Fibroblast of villous mesenchyme (primary cell): ENCODE measurements around the gene RSPO3. TPM values are rescaled to one million over a fixed set of nuclear protein-coding genes. Genes with fewer than 3 reads are reported as not detected.

Experiments
- DNase-seq: peaks from one replicate; pipeline ENCODE4 v3.0.0-alpha.2; 2010; ENCODE audit warnings: low read depth
- H3K4me3 ChIP-seq: 2 replicates; pipeline ENCODE4 v1.5.1; 2011; ENCODE audit warnings: low read depth, mild to moderate bottlenecking, low read length
- CTCF ChIP-seq: IDR thresholded peaks from 2 replicates; pipeline ENCODE4 v1.5.1; 2012; ENCODE audit warnings: low read depth, mild to moderate bottlenecking, low read length; ENCODE audit not compliant: insufficient read depth
- total RNA-seq: library from RNA; depleted of rRNA; stranded (reverse); fragments of >200 nt; gene quantifications from 2 replicates; pipeline ENCODE4 v1.2.3, GENCODE V29; 2012

The RSPO3 gene
- total RNA-seq, 1 donor: 4.7 TPM

GRCh38 chr6:127195833-127196232, 77.4 kb downstream of the RSPO3 start:
- H3K4me3 ChIP-seq: no peak overlapping the region
- DNase-seq: no peak
- TF ChIP-seq CTCF: no peak

GRCh38 chr6:127198549-127198948, 80.1 kb downstream of the RSPO3 start:
- DNase-seq: peak; percentile 76
- no peak overlapping the region for H3K4me3 ChIP-seq
- TF ChIP-seq CTCF: no peak

- no peak for TF ChIP-seq CTCF
- DNase-seq: no peak
- no peak overlapping the region for H3K4me3 ChIP-seq
Measured at GRCh38 chr6:127199470-127199869, 81.0 kb downstream of the RSPO3 start.

GRCh38 chr6:127200114-127200513, 81.6 kb downstream of the RSPO3 start:
- no peak for DNase-seq
- no peak overlapping the region for H3K4me3 ChIP-seq
- no peak for TF ChIP-seq CTCF

- TF ChIP-seq CTCF: no peak
- no peak for DNase-seq
- H3K4me3 ChIP-seq: no peak overlapping the region
Measured at GRCh38 chr6:127201321-127201720, 82.8 kb downstream of the RSPO3 start.

GRCh38 chr6:127202676-127203075, 84.2 kb downstream of the RSPO3 start:
- no peak overlapping the region for H3K4me3 ChIP-seq
- TF ChIP-seq CTCF: no peak
- DNase-seq: no peak

GRCh38 chr6:127204281-127204680, 85.8 kb downstream of the RSPO3 start:
- no peak for TF ChIP-seq CTCF
- no peak overlapping the region for H3K4me3 ChIP-seq
- no peak for DNase-seq
